H9 (cell line): ENCODE measurements around the gene MSI2. TPM values are rescaled to one million over a fixed set of nuclear protein-coding genes. Genes with fewer than 3 reads are reported as not detected.

ENCODE experiments used
- DNase-seq: peaks from one replicate; pipeline ENCODE4 v3.0.0-alpha.2; 2017
- H2AFZ ChIP-seq: one replicate; pipeline ENCODE4 v1.6.1; 2013; ENCODE audit warnings: mild to moderate bottlenecking, low read length, control low read depth, moderate library complexity
- H2AK5ac ChIP-seq: 2 replicates; pipeline ENCODE4 v1.6.1; 2013; ENCODE audit warnings: low read length, control low read depth, mixed read lengths; ENCODE audit not compliant: insufficient read length
- H2BK120ac ChIP-seq: one replicate; pipeline ENCODE4 v1.6.1; 2013; ENCODE audit warnings: low read depth, mild to moderate bottlenecking, low read length, control low read depth, inconsistent platforms; ENCODE audit not compliant: poor library complexity, severe bottlenecking
- H2BK12ac ChIP-seq: 2 replicates; pipeline ENCODE4 v1.6.1; 2013; ENCODE audit warnings: low read length, control low read depth, mixed read lengths, low read depth; ENCODE audit not compliant: insufficient read length
- H2BK15ac ChIP-seq: 2 replicates; pipeline ENCODE4 v1.6.1; 2013; ENCODE audit warnings: low read depth, low read length, control low read depth
- H2BK20ac ChIP-seq: one replicate; pipeline ENCODE4 v1.6.1; 2013; ENCODE audit warnings: low read depth, mild to moderate bottlenecking, low read length, control low read depth, inconsistent platforms; ENCODE audit not compliant: poor library complexity, severe bottlenecking
- H2BK5ac ChIP-seq: 2 replicates; pipeline ENCODE4 v1.6.1; 2013; ENCODE audit warnings: low read length, control low read depth, mixed read lengths; ENCODE audit not compliant: insufficient read length
- H3K14ac ChIP-seq: 2 replicates; pipeline ENCODE4 v1.6.1; 2013; ENCODE audit warnings: low read length, control low read depth; ENCODE audit not compliant: insufficient read depth
- H3K18ac ChIP-seq: 2 replicates; pipeline ENCODE4 v1.6.1; 2013; ENCODE audit warnings: low read depth, mild to moderate bottlenecking, mixed read lengths, low read length, control low read depth; ENCODE audit not compliant: insufficient read length
- H3K23ac ChIP-seq: 2 replicates; pipeline ENCODE4 v1.6.1; 2013; ENCODE audit warnings: low read length, control low read depth, mixed read lengths, low read depth; ENCODE audit not compliant: insufficient read length
- H3K23me2 ChIP-seq: 2 replicates; pipeline ENCODE4 v1.6.1; 2013; ENCODE audit warnings: low read depth, mild to moderate bottlenecking, mixed read lengths, low read length, control low read depth; ENCODE audit not compliant: insufficient read length, poor library complexity, severe bottlenecking
- H3K27ac ChIP-seq: 2 replicates; pipeline ENCODE4 v1.5.1; 2013; ENCODE audit warnings: low read length, control low read depth, mixed read lengths, low read depth; ENCODE audit not compliant: insufficient read length
- H3K27me3 ChIP-seq: 2 replicates; pipeline ENCODE4 v1.6.1; 2013; ENCODE audit warnings: low read length, control low read depth, inconsistent platforms; ENCODE audit not compliant: insufficient read depth
- H3K4ac ChIP-seq: 2 replicates; pipeline ENCODE4 v1.6.1; 2013; ENCODE audit warnings: low read depth, mild to moderate bottlenecking, control low read depth, inconsistent platforms, low read length, moderate library complexity
- H3K4me1 ChIP-seq: 2 replicates; pipeline ENCODE4 v1.6.1; 2013; ENCODE audit warnings: low read length, control low read depth, inconsistent platforms; ENCODE audit not compliant: insufficient read depth
- H3K4me2 ChIP-seq: 2 replicates; pipeline ENCODE4 v1.6.1; 2013; ENCODE audit warnings: low read length, control low read depth, mixed read lengths; ENCODE audit not compliant: insufficient read length, insufficient read depth
- H3K56ac ChIP-seq: 2 replicates; pipeline ENCODE4 v1.6.1; 2013; ENCODE audit warnings: low read depth, mild to moderate bottlenecking, mixed read lengths, low read length, control low read depth; ENCODE audit not compliant: insufficient read length
- H3K79me1 ChIP-seq: 2 replicates; pipeline ENCODE4 v1.6.1; 2013; ENCODE audit warnings: low read depth, mild to moderate bottlenecking, moderate library complexity, low read length, control low read depth, inconsistent platforms; ENCODE audit not compliant: insufficient read depth, poor library complexity, severe bottlenecking
- H3K79me2 ChIP-seq: 2 replicates; pipeline ENCODE4 v1.6.1; 2013; ENCODE audit warnings: low read length, control low read depth, inconsistent platforms; ENCODE audit not compliant: insufficient read depth
- H3K9ac ChIP-seq: 2 replicates; pipeline ENCODE4 v1.6.1; 2013; ENCODE audit warnings: low read length, control low read depth, mixed read lengths; ENCODE audit not compliant: insufficient read length; ENCODE audit errors: extremely low read depth
- H3K9me3 ChIP-seq: one replicate; pipeline ENCODE4 v1.6.1; 2013; ENCODE audit warnings: low read depth, low read length, inconsistent platforms; ENCODE audit not compliant: control insufficient read depth
- H3T11ph ChIP-seq: one replicate; pipeline ENCODE4 v1.6.1; 2013; ENCODE audit warnings: mild to moderate bottlenecking, low read length, control low read depth, inconsistent platforms
- H4K20me1 ChIP-seq: one replicate; pipeline ENCODE4 v1.6.1; 2013; ENCODE audit not compliant: control insufficient read depth, insufficient read length, insufficient read depth
- H4K5ac ChIP-seq: 2 replicates; pipeline ENCODE4 v1.6.1; 2013; ENCODE audit warnings: low read depth, mild to moderate bottlenecking, mixed read lengths, low read length, control low read depth; ENCODE audit not compliant: insufficient read length
- H4K8ac ChIP-seq: replicated peaks from 2 replicates; pipeline ENCODE4 v1.6.1; 2013; ENCODE audit warnings: low read length, control low read depth, mixed read lengths, low read depth; ENCODE audit not compliant: insufficient read length
- H4K91ac ChIP-seq: 2 replicates; pipeline ENCODE4 v1.6.1; 2013; ENCODE audit warnings: low read depth, mild to moderate bottlenecking, moderate library complexity, mixed read lengths, low read length, control low read depth; ENCODE audit not compliant: insufficient read length
- H3K27ac Mint-ChIP-seq, 3 experiments: 2 replicates in 2 of 3; 3 replicates in 1 of 3; pipeline ENCODE4 v1.8.0; 2020 to 2021; ENCODE audit warnings: mixed read lengths in 3 of 3, mild to moderate bottlenecking in 1 of 3, moderate library complexity in 1 of 3
- H3K27me3 Mint-ChIP-seq: 2 replicates; pipeline ENCODE4 v1.8.0; 2021; ENCODE audit warnings: low read depth, mild to moderate bottlenecking, moderate library complexity, mixed read lengths
- H3K36me3 Mint-ChIP-seq, 3 experiments: 2 replicates in 2 of 3; 3 replicates in 1 of 3; pipeline ENCODE4 v1.8.0; 2020 to 2021; ENCODE audit warnings: low read depth in 3 of 3, mixed read lengths in 3 of 3; ENCODE audit not compliant: insufficient read depth in 1 of 3
- H3K4me1 Mint-ChIP-seq, 2 experiments: 2 replicates each; pipeline ENCODE4 v1.8.0; 2020; ENCODE audit warnings: mixed read lengths in 2 of 2
- H3K4me3 Mint-ChIP-seq, 2 experiments: 2 replicates in 1 of 2; 3 replicates in 1 of 2; pipeline ENCODE4 v1.8.0; 2020 to 2021; ENCODE audit warnings: mild to moderate bottlenecking in 2 of 2, mixed read lengths in 2 of 2, moderate library complexity in 1 of 2
- H3K9me3 Mint-ChIP-seq, 2 experiments: 2 replicates in 1 of 2; 3 replicates in 1 of 2; pipeline ENCODE4 v1.8.0; 2020; ENCODE audit warnings: mild to moderate bottlenecking in 2 of 2, mixed read lengths in 2 of 2, moderate library complexity in 1 of 2
- CTCF ChIP-seq: fragments of 200-600 bp; sonication (generic); conservative IDR thresholded peaks from 3 replicates; pipeline ENCODE4 v1.8.0; 2021; ENCODE audit warnings: antibody characterized with exemption, mild to moderate bottlenecking
- WGBS: extraction: QIAGEN DNeasy Blood & Tissue Kit; methylation state at CpG from one replicate; pipeline ENCODE4 v1.1.7; 2013; ENCODE audit warnings: missing lambda C conversion rate, low lambda C conversion rate, mixed read lengths; ENCODE audit not compliant: insufficient read length; ENCODE audit errors: extremely low coverage; 5-methylcytosine and 5-hydroxymethylcytosine counted together
- total RNA-seq: library from RNA; stranded (reverse); gene quantifications from 2 replicates; pipeline ENCODE4 v1.2.1, GENCODE V29; 2021

The MSI2 gene
- total RNA-seq, 1 experiment from 2014 or later: 98.5 TPM

DNA sequence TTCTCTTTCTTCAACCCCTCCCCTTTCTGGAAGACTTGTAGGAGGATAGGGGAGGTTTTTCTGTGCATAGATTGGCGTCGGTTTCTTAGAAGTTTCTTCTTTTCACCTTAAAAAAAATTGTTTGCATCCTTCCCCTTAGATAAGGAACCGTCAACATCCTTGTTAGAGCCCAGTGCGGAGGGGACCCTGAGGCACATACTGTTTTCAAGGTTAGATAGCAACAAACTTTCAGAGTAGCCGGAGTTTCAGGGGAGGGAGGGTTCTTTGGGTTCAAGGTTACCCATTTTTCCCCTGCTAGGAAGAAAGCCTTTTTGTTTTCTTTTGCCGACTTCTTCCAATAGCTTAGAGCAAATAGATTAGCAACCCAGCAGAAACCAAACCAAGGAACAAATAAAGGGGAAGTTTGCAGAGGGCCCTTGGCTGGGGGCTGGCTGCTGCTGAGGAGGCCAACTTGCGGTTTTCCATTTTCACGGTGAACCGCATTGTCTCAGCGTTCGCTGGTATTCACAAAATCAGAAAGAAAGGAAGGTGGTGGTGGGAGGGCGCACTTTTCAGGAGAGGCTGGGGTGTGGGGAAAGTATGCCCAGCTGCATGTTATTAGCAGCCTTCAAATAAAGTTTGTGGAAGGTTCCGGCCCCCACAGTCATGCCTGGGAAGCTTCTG lies 28.8 kb downstream of the MSI2 start:
- H3K4me3 Mint-ChIP-seq: peak overlapping the region; percentile 15 to 67; a peak in 3 of 5 replicates
- H3K79me1 ChIP-seq: peaks cover 9% of the 10 kb centered on the region
- no peak overlapping the region for H2BK15ac ChIP-seq
- DNase-seq: no peak
- no peak overlapping the region for H3T11ph ChIP-seq
- no peak for TF ChIP-seq CTCF
- H3K36me3 Mint-ChIP-seq: peaks cover 0 to 22% (median 13%) of the 10 kb centered on the region in 3 experiments; a peak in 5 of 7 replicates
- no peaks in the 10 kb centered on the region for H3K9me3 ChIP-seq
- H2BK5ac ChIP-seq: no peak overlapping the region
- H4K8ac ChIP-seq: no peak overlapping the region
- no peak overlapping the region for H2AK5ac ChIP-seq
- H3K4me1 ChIP-seq: peaks cover 9% of the 10 kb centered on the region; the same call in 1 of the 2 replicates
- no peaks in the 10 kb centered on the region for H3K27me3 Mint-ChIP-seq
- WGBS: no CpG with 5 or more reads among the region's 13 CpGs
- no peaks in the 10 kb centered on the region for H3K23me2 ChIP-seq
- H4K5ac ChIP-seq: no peak overlapping the region
- H4K91ac ChIP-seq: no peak overlapping the region
- no peak overlapping the region for H3K56ac ChIP-seq
- H2AFZ ChIP-seq: no peak overlapping the region
- H3K27ac ChIP-seq: peak overlapping the region; percentile 18
- no peak overlapping the region for H3K18ac ChIP-seq
- no peak overlapping the region for H3K23ac ChIP-seq
- H3K4ac ChIP-seq: no peak overlapping the region
- H2BK120ac ChIP-seq: no peak overlapping the region
- no peak overlapping the region for H2BK20ac ChIP-seq
- peaks cover 76 to 87% of the 10 kb centered on the region in 2 experiments for H3K4me1 Mint-ChIP-seq
- no peak overlapping the region for H3K9ac ChIP-seq
- H3K27me3 ChIP-seq: no peaks in the 10 kb centered on the region
- H3K79me2 ChIP-seq: no peaks in the 10 kb centered on the region
- no peak overlapping the region for H2BK12ac ChIP-seq
- H3K27ac Mint-ChIP-seq: peak overlapping the region; percentile 56 to 92 (median 81)
- H3K4me2 ChIP-seq: no peak overlapping the region
- no peak overlapping the region for H3K14ac ChIP-seq
- no peaks in the 10 kb centered on the region for H4K20me1 ChIP-seq
- H3K9me3 Mint-ChIP-seq: no peaks in the 10 kb centered on the region
